HG03342 (cell line): ENCODE data around the gene USP28.
A peak's percentile ranks its signal among the peaks of the same experiment; 100 is the strongest.
"Not testable (repeated sequence)": the region's sequence is repeated elsewhere in the genome, so short reads cannot be mapped to it uniquely, and the experiment has no call there.

Source experiments
- ATAC-seq: cut with Tn5 transposase; IDR thresholded peaks from one replicate; pipeline ENCODE4 v1.9.1; 2021; ENCODE audit warnings: mild to moderate bottlenecking, moderate library complexity; ENCODE audit not compliant: unreplicated experiment

The USP28 gene

GRCh38 chr11:113875234-113876073, at the start of gene USP28:
TSS of gene USP28 (minus strand) at chr11:113875572. CDS start at chr11:113875501, 71 bp downstream.
- peak; percentile 82 for ATAC-seq

GRCh38 chr11:113923572-113923971, 48.2 kb upstream of the USP28 start:
- ATAC-seq: no peak

GRCh38 chr11:113911491-113911890, 36.1 kb upstream of the USP28 start:
- ATAC-seq: not testable (repeated sequence)

GRCh38 chr11:113908098-113908497, 32.7 kb upstream of the USP28 start:
- ATAC-seq: no peak

GRCh38 chr11:113907681-113908080, 32.3 kb upstream of the USP28 start:
- no peak for ATAC-seq

- ATAC-seq: no peak
Measured at GRCh38 chr11:113907152-113907551, 31.8 kb upstream of the USP28 start.

GRCh38 chr11:113906516-113906915, 31.1 kb upstream of the USP28 start:
- ATAC-seq: no peak

GRCh38 chr11:113906038-113906437, 30.7 kb upstream of the USP28 start:
- ATAC-seq: no peak

- ATAC-seq: no peak
Measured at GRCh38 chr11:113904379-113905101, 29.2 kb upstream of the USP28 start, which contains the start of gene HTR3B. TSS of gene HTR3B (plus strand) at chr11:113904796. CDS start at chr11:113904934, 138 bp downstream.

- no peak for ATAC-seq
Measured at GRCh38 chr11:113901141-113901540, 25.8 kb upstream of the USP28 start.

- ATAC-seq: peak; percentile 75
Measured at GRCh38 chr11:113896156-113896879, 20.9 kb upstream of the USP28 start.

GRCh38 chr11:113895367-113896155, 20.2 kb upstream of the USP28 start:
- no peak for ATAC-seq

- ATAC-seq: peak; percentile 79
Measured at GRCh38 chr11:113894421-113894996, 19.1 kb upstream of the USP28 start.

GRCh38 chr11:113888848-113889247, 13.5 kb upstream of the USP28 start:
- no peak for ATAC-seq

GRCh38 chr11:113885897-113886296, 10.5 kb upstream of the USP28 start:
- ATAC-seq: no peak

GRCh38 chr11:113884361-113884836, 9.0 kb upstream of the USP28 start:
- ATAC-seq: no peak

GRCh38 chr11:113881856-113882255, 6.5 kb upstream of the USP28 start:
- ATAC-seq: no peak

- ATAC-seq: no peak
Measured at GRCh38 chr11:113880971-113881370, 5.6 kb upstream of the USP28 start.

GRCh38 chr11:113879446-113879845, 4.1 kb upstream of the USP28 start:
- ATAC-seq: not testable (repeated sequence)

- no peak for ATAC-seq
Measured at GRCh38 chr11:113877670-113878055, 2.3 kb upstream of the USP28 start.
